Left lung (tissue), 10 donors: ENCODE measurements around the gene TALDO1. TPM values are rescaled to one million over a fixed set of nuclear protein-coding genes. Genes with fewer than 3 reads are reported as not detected.

Source experiments
- ATAC-seq: fragments of 200-7000 bp; cut with Tn5 transposase; one replicate; pipeline ENCODE4 v1.9.1; 2020; ENCODE audit warnings: moderate library complexity
- DNase-seq, 4 donors: peaks; one replicate each; pipeline ENCODE4 v3.0.0-alpha.2; 2013 to 2020
- H3K27ac ChIP-seq, 2 donors: fragments of 200-600 bp; sonication (generic) in 1 of 2; one replicate each; pipeline versions ENCODE4 v1.5.0 to v1.8.0; 2020 to 2021
- H3K27me3 ChIP-seq, 2 donors: fragments of 200-600 bp; sonication (generic) in 1 of 2; one replicate each; pipeline versions ENCODE4 v1.5.0 to v1.8.0; 2020 to 2021
- H3K36me3 ChIP-seq, 2 donors: fragments of 200-600 bp; sonication (generic) in 1 of 2; one replicate each; pipeline versions ENCODE4 v1.5.0 to v1.8.0; 2020 to 2021
- H3K4me1 ChIP-seq, 2 donors: fragments of 200-600 bp; one replicate each; pipeline ENCODE4 v1.8.0; 2021
- H3K4me3 ChIP-seq, 2 donors: fragments of 200-600 bp; sonication (generic) in 1 of 2; one replicate each; pipeline versions ENCODE4 v1.5.0 to v1.8.0; 2020 to 2021; ENCODE audit warnings: mild to moderate bottlenecking in 1 of 2
- H3K9me3 ChIP-seq, 2 donors: fragments of 200-600 bp; sonication (generic) in 1 of 2; one replicate each; pipeline versions ENCODE4 v1.5.0 to v1.8.0; 2020 to 2021
- intact Hi-C, 2 donors: fragments of 100-400 bp; cut with DNase I; formaldehyde crosslinking; loops; one replicate each; pipeline versions ENCODE4 v1.11.2 to v1.14.2; 2022
- polyA plus RNA-seq, 6 donors: library from polyadenylated mRNA; unstranded; fragments of 120-200 nt; gene quantifications; one replicate each; pipeline ENCODE4 v1.2.1, GENCODE V29; 2013; ENCODE audit not compliant: insufficient read length in 6 of 6
- total RNA-seq, 2 donors: library from RNA; stranded (reverse); fragmentation: NEBNext Ultra II Directional; extraction: Animal tissue kit (Norgen Biotek cat#: 25700); gene quantifications; one replicate each; pipeline ENCODE4 v1.2.1, GENCODE V29; 2021
- TF ChIP-seq, protein P1 (sequence below), 2 donors: fragments of 200-600 bp; sonication (generic) in 1 of 2; IDR thresholded peaks; one replicate each; pipeline versions ENCODE4 v1.5.0 to v1.8.0; 2021; ENCODE audit warnings: antibody characterized with exemption in 2 of 2
- donor health status: DM: no; HTN: yes; CAD: no.
- donor health status: DM: no; HTN: no; CAD: no.

Gene TALDO1
- total and polyA plus RNA-seq, 8 donors = 100 to 322 (median 119) TPM

DNA sequence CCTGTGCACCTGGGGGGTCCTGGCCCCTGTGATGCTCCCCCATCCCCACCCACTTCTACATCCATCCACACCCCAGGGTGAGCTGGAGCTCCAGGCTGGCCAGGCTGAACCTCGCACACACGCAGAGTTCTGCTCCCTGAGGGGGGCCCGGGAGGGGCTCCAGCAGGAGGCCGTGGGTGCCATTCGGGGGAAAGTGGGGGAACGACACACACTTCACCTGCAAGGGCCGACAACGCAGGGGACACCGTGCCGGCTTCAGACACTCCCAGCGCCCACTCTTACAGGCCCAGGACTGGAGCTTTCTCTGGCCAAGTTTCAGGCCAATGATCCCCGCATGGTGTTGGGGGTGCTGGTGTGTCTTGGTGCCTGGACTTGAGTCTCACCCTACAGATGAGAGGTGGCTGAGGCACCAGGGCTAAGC is 20.0 kb upstream of the TALDO1 start:
- intact Hi-C loops = loop anchor here in 1 of 2 donors (5.0 kb wide), 1 partner anchor 65 kb away; no protein-coding TSS in a partner anchor
- DNase-seq (no peak), ATAC-seq (no peak)
- TF ChIP-seq, protein P1, sequence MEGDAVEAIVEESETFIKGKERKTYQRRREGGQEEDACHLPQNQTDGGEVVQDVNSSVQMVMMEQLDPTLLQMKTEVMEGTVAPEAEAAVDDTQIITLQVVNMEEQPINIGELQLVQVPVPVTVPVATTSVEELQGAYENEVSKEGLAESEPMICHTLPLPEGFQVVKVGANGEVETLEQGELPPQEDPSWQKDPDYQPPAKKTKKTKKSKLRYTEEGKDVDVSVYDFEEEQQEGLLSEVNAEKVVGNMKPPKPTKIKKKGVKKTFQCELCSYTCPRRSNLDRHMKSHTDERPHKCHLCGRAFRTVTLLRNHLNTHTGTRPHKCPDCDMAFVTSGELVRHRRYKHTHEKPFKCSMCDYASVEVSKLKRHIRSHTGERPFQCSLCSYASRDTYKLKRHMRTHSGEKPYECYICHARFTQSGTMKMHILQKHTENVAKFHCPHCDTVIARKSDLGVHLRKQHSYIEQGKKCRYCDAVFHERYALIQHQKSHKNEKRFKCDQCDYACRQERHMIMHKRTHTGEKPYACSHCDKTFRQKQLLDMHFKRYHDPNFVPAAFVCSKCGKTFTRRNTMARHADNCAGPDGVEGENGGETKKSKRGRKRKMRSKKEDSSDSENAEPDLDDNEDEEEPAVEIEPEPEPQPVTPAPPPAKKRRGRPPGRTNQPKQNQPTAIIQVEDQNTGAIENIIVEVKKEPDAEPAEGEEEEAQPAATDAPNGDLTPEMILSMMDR (IDR thresholded peaks at IDR 0.05) = no peak
- peaks cover 0 to 5% of the 10 kb centered on the region in 2 donors for H3K36me3 ChIP-seq
- H3K4me1 ChIP-seq = peaks cover 3 to 52% of the 10 kb centered on the region in 2 donors
- H3K27ac ChIP-seq = no peak overlapping the region
- H3K27me3 ChIP-seq = peaks cover 16 to 77% of the 10 kb centered on the region in 2 donors
- H3K4me3 ChIP-seq = no peak overlapping the region
- no peaks in the 10 kb centered on the region for H3K9me3 ChIP-seq

DNA sequence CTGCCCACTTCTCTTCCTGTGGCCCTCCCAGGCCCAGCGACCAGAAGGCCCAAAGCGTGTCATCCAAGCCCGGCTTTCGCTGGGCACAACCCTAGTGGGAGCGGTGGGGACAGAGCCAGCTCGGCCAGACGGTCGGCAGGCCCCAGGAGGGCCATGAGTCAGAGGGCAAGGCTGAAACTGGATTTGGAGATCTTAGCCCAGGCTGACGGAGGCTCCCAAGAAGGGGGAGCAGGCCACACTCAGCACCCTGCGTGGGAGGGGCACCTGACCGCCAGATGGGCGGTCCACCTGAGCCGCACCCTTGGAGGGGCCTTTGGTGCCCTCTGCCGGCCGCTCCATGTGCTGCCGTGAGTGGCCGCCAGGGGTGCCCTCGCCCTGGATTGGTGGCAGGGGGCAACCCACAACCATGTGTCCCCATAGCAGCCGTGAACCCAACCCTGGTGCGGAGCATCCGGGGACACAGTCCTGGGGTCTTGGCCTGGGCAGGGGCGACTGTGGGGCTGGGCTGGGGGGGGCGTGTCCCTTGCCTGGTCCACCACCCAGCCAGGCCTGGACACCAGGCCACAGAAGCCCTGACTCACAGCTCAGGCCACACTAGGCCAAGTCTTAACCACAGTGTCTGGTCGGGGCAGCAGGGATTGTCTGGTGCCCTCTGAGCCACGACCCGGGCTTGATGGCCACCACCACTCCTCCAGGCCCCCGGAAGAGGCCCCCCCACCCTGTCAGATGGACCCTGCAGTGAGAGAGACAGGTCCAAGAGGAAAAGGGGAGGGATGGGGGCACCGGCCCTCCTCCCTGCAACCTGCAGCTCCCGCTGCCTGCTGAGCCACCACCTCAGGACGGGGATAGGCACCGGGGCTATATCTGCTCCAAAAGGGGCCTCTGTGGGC is 19.2 kb upstream of the TALDO1 start:
- intact Hi-C loops = loop anchor here in 1 of 2 donors (5.0 kb wide), 1 partner anchor 66 kb away; no protein-coding TSS in a partner anchor
- peaks cover 14 to 74% of the 10 kb centered on the region in 2 donors for H3K27me3 ChIP-seq
- peaks cover 0 to 4% of the 10 kb centered on the region in 2 donors for H3K36me3 ChIP-seq
- H3K9me3 ChIP-seq = no peaks in the 10 kb centered on the region
- peak overlapping the region in 1 of 2 donors; percentile 61 for H3K27ac ChIP-seq
- peaks cover 3 to 48% of the 10 kb centered on the region in 2 donors for H3K4me1 ChIP-seq
- no peak overlapping the region for H3K4me3 ChIP-seq
- peak in 3 of 4 donors; percentile 80 to 96 (median 84) for DNase-seq
- TF ChIP-seq, protein P1 (IDR thresholded peaks at IDR 0.05) = peak; percentile 92 to 98
- ATAC-seq = peak; percentile 95

DNA sequence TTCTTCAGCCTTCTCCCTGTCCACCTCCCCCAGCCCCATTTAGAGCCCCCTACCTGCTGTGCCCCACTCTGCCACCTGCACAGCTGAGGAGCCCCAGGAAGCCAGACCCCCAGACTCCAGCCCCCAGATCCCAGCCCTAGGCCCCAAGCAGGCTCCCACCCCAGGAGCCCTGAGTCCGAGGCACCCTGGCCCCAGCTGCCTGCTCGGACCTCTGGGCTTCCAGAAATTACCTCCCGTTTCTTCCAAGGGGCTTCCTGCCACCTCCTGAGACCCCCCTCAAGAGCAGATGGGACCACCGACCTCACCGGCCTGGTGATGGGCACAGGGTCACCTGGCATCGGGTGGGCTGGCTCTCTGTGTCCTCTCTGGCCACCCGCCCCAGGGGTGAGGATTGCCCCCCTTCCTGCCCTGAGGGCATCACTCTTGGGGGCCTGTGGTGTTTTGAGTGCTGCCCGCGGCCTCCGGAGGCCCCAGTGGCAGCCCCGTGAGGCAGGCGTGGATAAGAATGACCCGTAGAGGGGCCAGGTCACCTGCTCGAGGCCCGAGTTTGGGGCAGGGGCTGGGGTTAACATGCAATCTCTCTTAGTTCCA is 18.3 kb upstream of the TALDO1 start:
- Histone ChIP-seq H3K4me3 (no peak overlapping the region), H3K27ac (peak overlapping the region in 1 of 2 donors; percentile 65), H3K9me3 (no peaks in the 10 kb centered on the region), H3K27me3 (peaks cover 14 to 67% of the 10 kb centered on the region in 2 donors), H3K4me1 (peaks cover 3 to 45% of the 10 kb centered on the region in 2 donors), H3K36me3 (peaks cover 0 to 4% of the 10 kb centered on the region in 2 donors)
- TF ChIP-seq, protein P1 (IDR thresholded peaks at IDR 0.05) = no peak
- DNase-seq = no peak
- intact Hi-C loops = loop anchor here in 1 of 2 donors (5.0 kb wide), 1 partner anchor 67 kb away; no protein-coding TSS in a partner anchor
- no peak for ATAC-seq

DNA sequence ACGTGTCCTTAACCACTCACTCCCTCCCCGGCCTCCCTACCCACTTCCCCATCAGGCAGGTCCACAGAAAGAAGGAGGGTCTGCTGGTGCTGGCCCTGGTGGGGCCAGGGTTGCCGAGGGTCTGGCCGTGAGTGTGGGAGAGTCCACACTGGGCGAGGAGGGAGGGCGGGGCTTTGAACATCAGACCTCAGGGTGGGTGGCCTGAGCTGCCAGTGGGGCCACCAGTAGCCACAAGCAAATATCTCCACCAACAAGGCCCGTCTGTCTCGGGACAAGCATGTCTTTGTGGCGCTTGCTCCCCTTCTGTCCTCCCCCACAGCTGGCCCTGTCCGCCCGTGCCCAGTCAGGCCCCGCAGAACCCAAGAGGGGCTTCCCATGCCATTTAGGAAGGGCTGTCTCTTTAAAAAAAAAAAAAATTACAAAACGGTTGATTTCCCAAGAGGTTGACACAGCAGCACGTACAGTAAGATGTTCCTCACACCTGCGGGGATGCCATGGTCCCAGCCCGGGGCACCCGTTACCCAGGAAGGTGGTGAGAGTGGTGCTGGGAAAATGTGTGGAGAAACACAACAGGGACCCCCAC is 17.7 kb upstream of the TALDO1 start:
- ATAC-seq = no peak
- Histone ChIP-seq H3K36me3 (no peaks in the 10 kb centered on the region), H3K9me3 (no peaks in the 10 kb centered on the region), H3K27ac (peak overlapping the region in 1 of 2 donors; percentile 65), H3K4me3 (no peak overlapping the region), H3K4me1 (peaks cover 3 to 45% of the 10 kb centered on the region in 2 donors), H3K27me3 (peaks cover 14 to 61% of the 10 kb centered on the region in 2 donors)
- peak in 1 of 4 donors; percentile 77 for DNase-seq
- intact Hi-C loops = loop anchor here in 1 of 2 donors (5.0 kb wide), 1 partner anchor 67 kb away; no protein-coding TSS in a partner anchor
- TF ChIP-seq, protein P1 (IDR thresholded peaks at IDR 0.05) = no peak
